GM18909 (cell line): ENCODE measurements around the gene PAX7.
"Not testable (repeated sequence)": the region's sequence is repeated elsewhere in the genome, so short reads cannot be mapped to it uniquely, and the experiment has no call there.

ENCODE experiments used
- ATAC-seq: cut with Tn5 transposase; IDR thresholded peaks from one replicate; pipeline ENCODE4 v1.9.1; 2021; ENCODE audit warnings: mild to moderate bottlenecking; ENCODE audit not compliant: unreplicated experiment, poor library complexity

The PAX7 gene

DNA sequence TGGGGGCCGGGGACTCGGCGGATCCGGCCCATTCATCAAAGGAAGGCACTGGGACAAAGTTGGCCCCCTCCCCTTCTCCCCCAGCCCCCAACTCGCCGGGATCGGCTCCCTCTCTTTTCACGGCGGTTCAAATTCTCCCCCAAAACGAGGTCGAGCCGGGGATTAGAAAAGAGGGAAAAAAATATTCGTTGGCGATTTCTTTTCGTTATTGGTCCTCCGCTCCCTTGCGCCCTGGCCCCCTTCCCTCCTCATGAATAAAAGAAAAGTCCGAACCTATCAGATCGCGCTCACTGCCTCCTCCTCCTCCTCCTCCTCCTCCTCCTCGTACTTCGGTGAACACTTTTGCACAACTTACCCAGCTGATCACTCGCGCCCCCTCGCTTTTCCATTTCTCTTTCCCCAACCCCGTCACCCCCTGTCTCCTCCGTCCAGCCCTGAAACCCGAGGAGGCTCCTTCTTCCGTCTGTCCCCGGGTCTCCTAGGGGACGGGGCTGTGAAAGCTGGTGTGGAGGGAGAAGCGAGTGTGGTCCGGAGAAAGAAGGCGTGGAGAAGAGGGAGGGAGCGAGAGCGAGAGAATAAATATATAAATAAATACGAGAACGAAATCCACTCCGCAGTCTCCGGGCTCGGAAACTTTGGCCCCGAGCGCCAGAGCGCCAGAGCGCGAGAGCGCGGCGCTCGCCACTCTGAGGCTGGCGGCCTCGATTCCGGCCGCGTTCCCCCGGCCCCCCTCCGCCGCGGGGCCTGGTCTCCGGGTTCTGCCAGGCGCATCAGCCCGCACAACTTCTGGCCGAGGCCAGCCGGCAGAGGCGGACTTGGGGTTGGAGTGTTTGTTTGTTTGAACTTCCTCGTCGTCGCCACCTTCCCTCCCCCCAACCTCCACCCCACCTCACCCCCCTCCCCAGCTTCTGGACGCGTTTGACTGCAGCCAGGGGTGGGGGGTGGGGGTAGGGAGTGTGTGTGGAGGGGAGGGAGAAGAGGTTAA, at the start of gene PAX7:
TSS of gene PAX7 (plus strand) at position 336 of the 985 bp plus-strand sequence. CDS start 758 bp downstream, outside the sequence.
- no peak for ATAC-seq

DNA sequence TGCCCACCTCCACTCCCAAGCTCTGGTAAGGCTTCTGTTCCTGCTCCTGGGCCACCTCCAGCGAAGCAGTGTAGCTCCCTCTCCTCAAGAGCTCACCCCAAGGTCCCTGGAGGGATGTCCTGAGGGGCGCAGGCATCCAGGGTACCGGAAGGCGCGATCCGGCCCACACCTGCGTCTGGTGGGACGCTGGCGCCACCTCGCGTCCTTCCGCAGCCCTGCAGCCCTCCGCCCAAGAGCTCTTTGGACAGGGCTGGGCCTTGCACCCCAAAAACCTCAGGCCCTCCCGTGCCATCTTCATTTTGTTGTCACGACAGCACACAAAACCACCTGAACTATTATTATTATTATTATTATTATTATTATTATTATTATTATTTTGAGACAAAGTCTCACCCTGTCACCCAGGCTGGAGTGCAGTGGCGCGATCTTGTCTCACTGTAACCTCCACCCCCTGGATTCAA, 49.2 kb upstream of the PAX7 start:
- no peak for ATAC-seq

DNA sequence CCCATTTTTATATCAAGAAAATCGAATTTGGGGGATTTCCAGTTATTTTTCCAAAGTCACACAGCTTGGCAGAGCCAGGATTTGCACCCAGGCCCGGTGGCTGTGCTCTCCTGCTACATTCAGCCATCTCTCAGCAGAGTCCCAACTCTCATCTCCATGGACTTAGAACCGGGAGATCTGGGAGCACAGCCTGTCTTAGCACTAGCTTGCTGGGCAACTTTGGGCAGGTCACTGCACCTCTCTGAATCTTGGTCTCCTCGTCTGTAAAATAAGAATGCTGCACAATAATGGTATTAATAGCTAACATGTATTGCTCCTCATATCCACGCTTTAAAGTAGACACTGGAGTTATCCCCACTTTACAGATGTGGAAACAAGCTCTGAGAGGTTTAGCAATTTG, 47.8 kb upstream of the PAX7 start:
- no peak for ATAC-seq

DNA sequence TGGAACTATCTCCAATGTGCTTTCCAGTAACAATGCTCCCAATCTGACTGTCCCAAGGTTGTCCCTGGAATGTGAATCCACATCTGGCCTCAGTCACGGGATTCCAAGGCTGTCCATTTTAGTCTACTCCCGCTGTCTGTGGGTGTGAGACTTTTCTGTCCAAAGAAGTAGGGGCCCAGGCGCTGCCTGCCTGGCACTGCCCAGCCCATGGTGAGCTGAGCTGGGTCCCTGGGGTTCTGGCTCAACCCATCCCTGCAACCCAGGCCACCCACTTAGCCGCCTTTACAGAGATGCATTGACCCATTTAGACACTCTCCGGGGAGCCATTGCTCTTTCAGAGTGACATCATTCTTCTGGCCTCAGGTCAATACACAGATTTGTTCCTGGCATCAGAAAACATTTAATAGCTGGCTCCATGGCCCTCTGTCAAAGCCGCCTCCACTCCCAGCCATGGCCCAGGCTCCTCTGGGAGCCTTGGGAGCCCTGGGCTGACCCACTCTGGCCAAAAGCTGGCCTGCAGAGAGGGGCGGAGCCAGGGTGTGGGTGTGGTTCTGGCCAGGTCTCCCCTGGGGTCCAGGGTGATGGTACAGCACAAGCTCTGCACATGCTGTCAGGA, 47.2 kb upstream of the PAX7 start:
- ATAC-seq, result no peak

DNA sequence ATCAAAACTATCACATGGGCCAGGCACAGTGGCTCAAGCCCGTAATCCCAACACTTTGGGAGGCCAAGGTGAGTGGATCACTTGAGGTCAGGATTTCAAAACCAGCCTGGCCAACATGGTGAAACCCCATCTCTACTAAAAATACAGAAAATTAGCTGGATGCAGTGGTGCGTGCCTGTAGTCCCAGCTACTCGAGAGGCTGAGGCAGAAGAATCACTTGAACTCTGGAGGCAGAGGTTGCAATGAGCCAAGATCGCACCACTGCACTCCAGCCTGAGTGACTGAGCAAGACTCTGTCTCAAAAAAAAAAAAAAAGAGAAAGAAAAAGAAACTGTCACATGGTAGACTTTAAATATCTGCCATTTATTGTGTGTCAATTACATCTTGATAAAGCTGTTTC, 44.6 kb upstream of the PAX7 start:
- not testable (repeated sequence) for ATAC-seq

DNA sequence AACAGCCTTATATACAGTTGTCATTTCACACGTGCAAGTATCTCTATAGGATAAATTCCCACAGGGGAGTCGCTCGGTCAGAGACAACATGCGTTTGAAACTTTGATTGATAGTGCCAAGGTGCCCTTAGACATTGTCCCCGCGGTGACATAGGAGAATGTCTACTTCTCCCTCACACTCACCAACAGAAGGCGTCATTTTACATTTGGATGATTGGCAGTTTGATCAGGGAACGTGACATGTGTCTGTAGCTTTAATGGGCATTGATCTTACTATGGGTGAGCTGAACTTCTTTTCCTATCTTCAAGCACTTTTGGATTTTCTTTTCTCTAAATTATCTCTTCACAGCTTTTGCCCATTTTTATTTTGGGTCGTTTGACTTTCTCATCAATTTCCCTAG, 42.6 kb upstream of the PAX7 start:
- no peak for ATAC-seq

DNA sequence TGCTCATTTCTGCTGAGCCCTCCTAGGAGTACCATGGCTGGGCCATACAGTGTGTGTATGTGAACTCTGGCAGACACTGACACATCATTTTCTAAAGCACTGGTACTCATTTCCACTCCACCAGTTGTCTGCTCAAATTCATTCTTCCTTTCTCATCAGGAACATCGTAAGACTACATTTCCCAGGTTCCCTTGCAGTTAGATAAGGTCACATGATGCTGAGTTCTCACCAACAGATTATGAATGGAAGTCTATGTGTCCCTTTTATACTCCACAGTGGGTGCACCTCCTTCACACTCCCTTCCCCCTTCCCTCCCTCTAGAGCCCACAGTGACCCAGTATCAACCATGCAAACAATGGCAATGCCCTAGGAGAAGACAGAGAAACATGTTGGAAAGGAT, 38.3 kb upstream of the PAX7 start:
- no peak for ATAC-seq

DNA sequence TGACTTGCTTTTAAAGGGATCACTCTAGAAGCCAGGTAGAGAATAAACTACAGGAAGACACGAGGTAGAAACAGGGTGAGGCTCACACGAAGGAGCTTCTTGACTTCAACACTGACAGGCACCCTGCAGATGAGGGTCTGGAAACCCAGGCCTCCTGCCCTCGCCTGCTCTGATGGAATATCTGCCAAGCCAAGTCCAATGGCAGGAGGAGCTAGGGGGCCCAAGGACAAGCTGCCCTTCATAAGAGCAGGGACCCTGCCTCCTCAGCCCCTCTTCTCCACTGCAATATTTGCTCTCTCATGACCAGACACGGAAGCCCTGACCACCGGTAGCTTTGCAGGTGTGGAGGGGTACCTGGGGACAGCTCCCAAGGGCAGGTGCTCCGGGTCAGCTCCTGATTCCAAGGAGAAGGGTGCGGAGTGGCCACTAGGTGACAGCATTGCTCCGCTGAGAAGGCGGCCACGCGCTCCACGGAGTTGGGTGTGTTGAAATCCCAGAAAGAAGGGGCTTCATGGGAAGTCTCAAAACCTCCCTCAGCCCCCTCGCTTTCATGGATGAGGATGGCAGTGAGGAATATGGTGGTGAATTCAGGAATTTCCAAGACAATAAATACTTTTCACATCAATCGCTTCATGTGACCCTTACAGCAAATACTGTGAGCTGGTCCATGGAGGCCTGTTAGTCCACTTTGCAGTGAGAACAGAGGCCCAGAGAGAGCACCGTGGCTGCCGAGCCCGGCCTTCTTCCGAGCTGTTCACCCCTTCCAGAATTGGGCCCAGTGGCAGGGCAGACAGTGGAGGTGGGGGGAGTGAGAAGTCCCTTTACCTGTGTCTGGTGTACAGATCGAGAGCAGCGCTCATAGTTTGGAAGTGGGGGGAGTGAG, 33.2 kb upstream of the PAX7 start:
- no peak for ATAC-seq

DNA sequence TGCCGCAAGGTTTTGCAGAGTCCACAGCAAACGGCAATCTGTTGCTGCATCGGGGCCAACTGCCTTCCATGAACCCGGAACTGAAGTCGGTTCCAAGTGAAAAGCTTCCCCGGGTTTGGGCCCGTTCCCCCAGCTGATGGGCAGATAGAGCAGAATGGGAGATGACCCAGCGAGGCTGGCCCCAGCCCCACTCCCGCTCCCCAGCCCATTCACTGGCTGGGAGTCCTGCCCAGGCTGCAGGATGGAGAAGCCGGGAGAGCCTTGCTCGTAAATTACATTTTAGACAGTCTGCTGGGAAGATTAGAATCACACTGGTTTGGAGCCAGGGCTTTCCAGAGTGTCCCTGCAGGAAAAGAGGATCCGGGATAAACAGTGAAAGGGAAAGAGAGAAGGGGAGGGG, 31.6 kb upstream of the PAX7 start:
- ATAC-seq, result no peak

DNA sequence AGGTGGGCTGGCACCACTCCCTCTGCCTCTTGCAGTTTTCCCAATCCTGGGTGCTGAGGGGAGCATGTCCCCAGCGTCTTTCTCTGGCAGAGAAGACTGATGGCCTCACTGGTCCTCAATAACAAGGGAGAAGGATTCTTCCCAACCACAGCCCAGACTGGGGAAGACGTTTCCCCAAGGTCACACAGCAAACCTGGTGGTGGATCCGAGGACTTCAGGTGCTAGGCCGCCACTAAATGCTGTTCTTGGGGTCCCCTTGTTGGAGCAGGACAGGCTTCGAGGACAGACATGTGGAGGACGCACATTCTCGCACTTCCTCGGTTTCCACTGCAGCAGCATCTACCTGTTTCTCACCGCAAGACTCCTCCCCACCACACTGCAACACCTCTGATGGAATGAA, 30.9 kb upstream of the PAX7 start:
- no peak for ATAC-seq

DNA sequence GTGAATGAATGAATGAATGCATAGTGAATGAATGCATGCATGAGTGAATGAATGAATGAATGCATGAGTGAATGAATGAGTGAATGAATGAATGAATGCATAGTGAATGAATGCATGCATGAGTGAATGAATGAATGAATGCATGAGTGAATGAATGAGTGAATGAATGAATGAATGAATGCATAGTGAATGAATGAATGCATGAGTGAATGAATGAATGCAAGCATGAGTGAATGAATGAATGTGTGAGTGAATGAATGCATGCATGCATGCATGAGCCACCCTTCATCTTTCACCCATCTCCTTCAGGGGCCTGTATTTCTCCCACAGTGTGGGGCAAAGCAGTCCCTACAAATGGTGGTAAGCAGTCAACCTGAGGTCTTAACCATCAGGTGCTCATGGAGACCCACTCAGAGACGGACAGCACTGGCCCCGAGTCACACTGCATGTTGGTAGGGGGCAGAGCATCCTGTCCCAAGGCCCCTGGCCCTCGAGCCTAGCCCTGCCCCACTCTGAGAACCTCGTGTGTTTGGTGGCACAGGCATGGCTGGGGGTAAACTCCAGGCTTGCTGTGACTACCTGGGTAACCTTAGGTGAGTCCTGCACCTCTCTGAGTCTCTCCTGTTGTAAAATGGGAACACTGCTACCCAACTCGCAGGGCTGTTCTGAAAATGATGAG, 28.0 kb upstream of the PAX7 start:
- ATAC-seq, result no peak

DNA sequence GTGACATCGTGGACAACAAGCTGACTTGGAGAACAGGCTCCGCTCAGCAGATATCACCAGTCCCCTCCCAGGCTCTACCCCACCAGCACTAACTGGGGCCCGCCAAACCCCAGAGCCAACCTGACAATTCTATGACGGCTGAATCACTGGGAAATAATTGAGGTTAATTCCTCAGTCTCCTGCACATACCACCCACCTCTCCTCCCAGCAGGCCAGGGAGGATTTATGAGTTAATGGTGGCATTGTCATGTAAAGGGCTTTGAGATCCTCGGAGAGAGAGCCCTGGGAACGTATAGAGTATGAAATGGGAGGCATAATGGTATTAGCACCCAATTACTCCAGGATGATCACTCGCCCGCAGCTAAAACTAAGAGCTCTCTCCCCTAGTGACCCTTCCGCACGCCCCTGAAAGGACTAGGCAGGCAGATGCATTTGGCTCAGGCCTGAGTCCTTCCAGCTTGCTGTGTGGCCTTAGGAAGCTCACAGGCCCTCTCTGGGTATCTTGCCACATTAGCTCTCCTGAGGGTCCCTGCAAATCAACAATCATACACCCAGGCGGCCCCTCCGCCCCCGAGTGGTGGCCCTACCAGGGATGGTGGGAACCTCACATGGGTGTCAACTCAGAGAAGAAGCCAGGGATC, 27.3 kb upstream of the PAX7 start:
- ATAC-seq, result no peak

DNA sequence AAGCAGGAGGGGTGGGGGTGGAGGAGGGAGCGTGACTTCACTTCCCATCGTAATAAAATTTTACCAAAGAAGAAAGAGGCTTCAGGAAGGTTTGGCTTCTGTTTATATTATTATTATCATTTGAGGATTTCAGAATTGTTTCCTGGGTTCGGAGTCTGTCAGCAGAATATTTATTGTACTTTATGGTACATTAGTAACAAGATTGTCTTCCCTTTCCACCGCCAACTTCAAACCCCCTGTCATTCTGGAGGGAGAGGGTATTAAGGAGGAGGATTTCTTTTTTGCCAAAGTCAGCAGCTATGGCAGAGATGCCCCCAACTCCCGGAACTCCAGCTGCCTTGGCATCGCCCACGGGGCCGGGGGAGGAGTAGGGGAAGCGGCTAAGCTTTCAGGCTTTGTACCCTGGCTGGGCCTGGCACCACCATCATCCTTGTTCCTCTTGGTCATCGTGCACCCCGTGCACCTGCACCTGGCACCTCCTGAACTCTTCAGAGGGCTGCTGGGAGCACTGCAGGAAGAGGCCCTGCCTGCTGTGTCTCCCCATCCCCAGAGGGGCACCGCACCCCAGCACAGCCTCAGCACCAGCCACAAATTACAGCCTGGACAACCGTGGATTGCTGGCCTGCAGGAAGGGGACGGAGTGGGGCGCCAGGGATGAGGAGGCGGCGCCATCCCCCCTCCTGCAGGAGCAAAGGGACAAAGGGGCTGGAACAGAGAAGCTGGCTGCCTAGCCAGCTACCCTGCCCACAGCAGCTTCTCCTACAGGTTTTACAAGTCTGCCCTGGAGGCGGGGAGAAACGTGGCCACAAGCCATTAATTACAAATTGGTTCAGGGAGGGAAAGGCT, 24.0 kb upstream of the PAX7 start:
- no peak for ATAC-seq

DNA sequence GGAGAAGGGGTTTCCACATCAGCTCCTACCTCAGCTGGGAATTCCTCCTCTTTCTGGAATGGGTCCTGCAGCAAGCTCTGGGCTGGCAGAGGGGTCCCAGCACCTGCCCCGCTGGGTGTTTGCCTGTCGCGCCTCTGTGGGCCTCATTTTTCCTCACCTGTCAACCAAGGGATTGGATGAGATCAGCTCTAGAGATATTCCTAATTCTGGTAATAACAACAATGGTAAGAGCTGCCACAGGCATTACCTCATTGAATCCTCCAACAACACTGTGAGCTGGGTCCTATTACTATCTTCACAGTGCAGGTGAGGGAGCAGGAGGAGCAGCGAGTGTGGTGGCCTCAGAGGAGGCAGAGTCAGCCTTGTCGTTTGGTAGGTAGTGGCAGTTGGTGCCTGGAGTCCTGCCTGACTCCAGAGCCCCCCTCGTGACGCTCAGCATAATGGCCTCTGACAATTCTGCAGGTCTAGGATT, 23.3 kb upstream of the PAX7 start:
- ATAC-seq, result no peak

DNA sequence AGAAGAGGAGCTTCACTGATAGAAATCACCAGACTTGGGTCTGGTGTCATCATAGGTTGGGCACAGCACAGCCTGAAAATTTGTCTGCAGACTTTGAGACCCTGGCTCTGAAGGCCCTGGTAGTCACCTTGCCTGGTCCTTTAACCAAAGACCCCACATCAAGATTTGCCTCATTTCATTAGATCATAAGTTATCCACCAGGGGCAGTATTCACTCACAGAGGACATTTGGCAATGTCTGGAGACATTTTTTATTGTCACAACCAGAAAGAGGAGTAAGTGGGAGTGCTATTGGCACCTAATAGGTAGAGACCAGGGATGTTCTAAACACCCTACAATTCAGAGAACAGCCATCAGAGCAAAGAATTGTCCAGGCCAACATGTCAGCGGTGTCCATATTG, 22.1 kb upstream of the PAX7 start:
- no peak for ATAC-seq

DNA sequence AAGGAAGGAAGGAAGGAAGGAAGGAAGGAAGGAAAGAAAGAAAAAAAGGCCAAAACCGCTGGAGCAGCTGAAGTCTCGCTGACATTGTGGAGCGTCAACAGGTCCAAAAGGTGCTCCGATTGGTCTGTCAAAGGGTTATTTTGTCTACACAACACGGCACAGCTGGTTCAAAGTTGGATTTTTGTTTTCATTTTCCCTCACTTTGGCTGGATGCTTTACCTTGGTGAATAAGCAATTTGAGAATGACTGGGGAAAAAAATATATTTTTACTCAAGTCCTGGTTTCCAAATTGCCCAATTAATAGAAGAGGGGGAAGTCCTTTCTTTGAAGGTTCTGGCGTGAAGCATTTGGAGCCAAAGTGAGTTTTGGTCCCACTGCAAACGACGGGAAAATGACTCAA, 19.3 kb upstream of the PAX7 start:
- ATAC-seq, result no peak

DNA sequence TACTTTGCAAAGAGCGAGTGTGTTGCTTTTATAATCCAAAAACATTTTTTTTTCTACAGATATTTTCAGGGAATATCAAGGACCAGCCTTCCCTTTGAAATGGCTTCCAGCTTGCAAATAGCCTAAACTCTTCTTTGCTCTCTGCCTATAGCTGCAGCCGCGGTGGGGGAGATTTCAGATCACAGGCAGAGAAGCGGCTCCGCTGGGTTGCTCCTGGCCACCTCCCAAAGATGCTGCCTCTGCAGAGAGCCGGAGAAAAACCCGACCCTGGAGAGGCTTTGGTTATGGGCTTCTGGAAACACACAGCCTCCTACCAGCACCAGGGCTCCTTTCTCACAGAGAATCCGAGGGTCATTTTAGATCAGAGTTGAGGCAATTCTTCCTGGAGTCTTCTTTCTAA, 18.6 kb upstream of the PAX7 start:
- ATAC-seq, result no peak

DNA sequence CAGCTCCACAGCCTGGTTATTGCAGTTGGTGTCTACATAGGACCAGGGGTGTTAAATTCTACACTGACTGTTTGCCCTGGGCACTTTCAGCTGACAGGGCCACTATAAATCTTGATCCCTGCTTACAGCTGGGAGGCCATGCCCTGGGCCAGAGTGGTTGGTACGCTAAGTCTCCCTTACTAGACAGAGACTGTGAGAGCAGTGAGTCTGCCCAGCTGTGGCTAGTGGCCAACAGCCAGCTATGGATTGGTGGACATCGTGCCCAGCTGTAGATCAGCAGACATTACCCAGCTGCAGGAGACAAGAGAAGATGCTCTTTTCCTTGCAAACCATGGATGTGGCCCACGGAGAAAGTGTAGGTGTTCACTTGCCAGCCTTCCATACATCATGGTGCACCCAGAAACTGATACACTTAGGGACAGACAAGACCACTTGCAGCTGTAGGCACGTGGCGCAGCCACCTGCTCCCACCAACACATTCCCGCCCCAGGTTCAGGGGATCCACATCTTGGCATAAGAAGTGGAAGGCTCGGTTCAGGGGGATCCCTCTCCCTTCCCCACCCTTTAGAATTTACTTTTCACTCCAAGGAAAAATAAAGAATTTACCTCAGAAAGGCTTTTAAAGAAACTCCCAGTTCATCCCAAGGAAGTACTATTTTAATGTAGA, 16.4 kb upstream of the PAX7 start:
- no peak for ATAC-seq
